ENCODE data around the gene STK24.

DNA sequence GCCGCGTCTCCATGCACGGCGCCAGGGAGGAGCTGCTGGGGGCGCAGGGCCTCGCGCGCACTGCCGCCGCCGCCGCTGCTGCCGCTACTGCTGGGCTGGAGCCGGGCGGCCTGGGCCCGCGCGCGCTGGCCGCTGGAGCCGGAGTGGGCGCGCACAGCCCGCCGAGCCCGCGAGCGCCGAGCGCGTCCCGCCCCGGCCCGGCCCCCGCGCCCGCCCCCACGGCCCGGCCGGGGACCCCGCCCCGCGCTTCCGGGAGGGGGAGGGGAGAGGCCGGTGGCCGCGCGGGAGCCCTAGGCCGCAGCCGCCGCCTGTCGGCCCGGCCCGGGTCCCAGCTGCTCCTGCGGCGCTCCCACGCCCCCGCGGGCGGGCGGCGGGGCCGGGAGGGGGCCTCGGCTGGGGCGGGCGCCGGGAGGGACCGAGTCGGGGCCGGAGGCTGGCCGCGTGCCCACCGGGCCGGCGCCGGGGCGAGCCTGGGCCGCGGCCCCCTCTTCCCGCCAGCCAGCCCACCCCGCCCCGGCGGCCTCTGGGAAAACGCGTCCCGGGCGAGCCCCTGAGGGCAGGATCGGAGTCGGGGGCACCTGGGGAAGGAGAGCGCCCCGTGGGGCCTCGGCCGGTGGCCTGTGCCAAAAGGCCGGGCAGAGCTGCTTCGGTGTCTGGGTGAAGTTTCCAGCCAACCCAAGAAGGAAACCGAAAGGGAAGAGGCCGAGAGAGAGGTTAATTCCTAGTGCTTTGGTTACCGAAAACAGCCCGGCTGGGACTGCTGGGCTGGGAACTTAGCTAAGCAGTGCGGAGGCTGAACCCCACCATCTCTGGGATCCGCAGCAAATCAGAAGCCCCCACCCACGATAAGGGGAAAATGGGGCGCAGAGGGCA, at the start of gene STK24:
- TF ChIP-seq RFX5 (IDR thresholded peaks at IDR 0.05; ENCODE audit: low read depth, low read length) (no peak), CBX3 (IDR thresholded peaks at IDR 0.05; ENCODE audit: borderline replicate concordance, low read depth) (no peak), EZH2 (IDR thresholded peaks at IDR 0.05; ENCODE audit: borderline replicate concordance, control insufficient read depth, low read depth, low read length) (no peak), CTCF (IDR thresholded peaks at IDR 0.05 in 2 of 3, conservative IDR thresholded peaks at IDR 0.05 in 1 of 3; ENCODE audit: control insufficient read depth in 2 of 3, extremely low read depth in 1 of 3, insufficient read depth in 1 of 3, low read depth in 3 of 3, low read length in 3 of 3) (peak in 1 of 3 experiments; percentile 24; a peak in 1 of 6 replicates), EP300 (IDR thresholded peaks at IDR 0.05; ENCODE audit: borderline replicate concordance in 1 of 2, control insufficient read depth in 1 of 2, low read depth in 2 of 2, low read length in 2 of 2) (no peak), KAT2A (conservative IDR thresholded peaks at IDR 0.05; ENCODE audit: control insufficient read depth, low read depth, low read length) (no peak), CEBPB (IDR thresholded peaks at IDR 0.05; ENCODE audit: borderline replicate concordance in 1 of 2, low read depth in 2 of 2, low read length in 2 of 2) (no peak), POLR2AphosphoS5 (IDR thresholded peaks at IDR 0.05; ENCODE audit: low read length) (no peak; the same call in 1 of the 2 replicates), POLR2A (IDR thresholded peaks at IDR 0.05; ENCODE audit: low read depth, low read length) (peak; percentile 78), ZNF274 (IDR thresholded peaks at IDR 0.05; ENCODE audit: insufficient read depth, insufficient read length) (no peak), MEF2A (IDR thresholded peaks at IDR 0.05; ENCODE audit: insufficient read depth, low read depth, low read length) (0 out of 2 replicates have a peak, but pooled peaks have one; percentile 6)
- TF ChIP-seq, protein P1, sequence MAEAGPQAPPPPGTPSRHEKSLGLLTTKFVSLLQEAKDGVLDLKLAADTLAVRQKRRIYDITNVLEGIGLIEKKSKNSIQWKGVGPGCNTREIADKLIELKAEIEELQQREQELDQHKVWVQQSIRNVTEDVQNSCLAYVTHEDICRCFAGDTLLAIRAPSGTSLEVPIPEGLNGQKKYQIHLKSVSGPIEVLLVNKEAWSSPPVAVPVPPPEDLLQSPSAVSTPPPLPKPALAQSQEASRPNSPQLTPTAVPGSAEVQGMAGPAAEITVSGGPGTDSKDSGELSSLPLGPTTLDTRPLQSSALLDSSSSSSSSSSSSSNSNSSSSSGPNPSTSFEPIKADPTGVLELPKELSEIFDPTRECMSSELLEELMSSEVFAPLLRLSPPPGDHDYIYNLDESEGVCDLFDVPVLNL (IDR thresholded peaks at IDR 0.05; ENCODE audit: low read depth, low read length), result no peak
